Mesendoderm (in vitro differentiated cells): Measurements from ENCODE around the gene ESPL1.

Experiments used
- DNase-seq: peaks from one replicate; pipeline ENCODE4 v3.0.0; 2013
- H2AK5ac ChIP-seq: 2 replicates; pipeline ENCODE4 v1.6.1; 2013; ENCODE audit warnings: low read length, inconsistent platforms
- H2BK120ac ChIP-seq: 2 replicates; pipeline ENCODE4 v1.6.1; 2013; ENCODE audit warnings: low read depth, mild to moderate bottlenecking, low read length, moderate library complexity, mixed read lengths
- H2BK15ac ChIP-seq: replicated peaks from 2 replicates; pipeline ENCODE4 v1.6.1; 2013; ENCODE audit warnings: low read depth, mild to moderate bottlenecking, moderate library complexity
- H2BK5ac ChIP-seq: 2 replicates; pipeline ENCODE4 v1.6.1; 2013; ENCODE audit warnings: low read length, inconsistent platforms
- H3K18ac ChIP-seq: 2 replicates; pipeline ENCODE4 v1.6.1; 2013; ENCODE audit warnings: mild to moderate bottlenecking, low read length, mixed read lengths
- H3K23ac ChIP-seq: one replicate; pipeline ENCODE4 v1.6.1; 2013; ENCODE audit warnings: low read length
- H3K27ac ChIP-seq: 2 replicates; pipeline ENCODE4 v1.5.1; 2013; ENCODE audit warnings: low read depth, mild to moderate bottlenecking, inconsistent platforms, low read length, moderate library complexity
- H3K27me3 ChIP-seq: 2 replicates; pipeline ENCODE4 v1.6.1; 2013; ENCODE audit warnings: low read length, control low read depth, mild to moderate bottlenecking, inconsistent platforms; ENCODE audit not compliant: insufficient read depth, poor library complexity
- H3K36me3 ChIP-seq: 2 replicates; pipeline ENCODE4 v1.6.1; 2013; ENCODE audit warnings: low read length, inconsistent platforms; ENCODE audit not compliant: control insufficient read depth, insufficient read depth
- H3K4ac ChIP-seq: one replicate; pipeline ENCODE4 v1.6.1; 2013; ENCODE audit warnings: low read depth, mild to moderate bottlenecking, low read length, moderate library complexity
- H3K4me1 ChIP-seq: 2 replicates; pipeline ENCODE4 v1.6.1; 2013; ENCODE audit warnings: low read depth, low read length, inconsistent platforms; ENCODE audit not compliant: control insufficient read depth
- H3K4me2 ChIP-seq: 2 replicates; pipeline ENCODE4 v1.6.1; 2013; ENCODE audit warnings: low read length
- H3K4me3 ChIP-seq: 2 replicates; pipeline ENCODE4 v1.5.1; 2013; ENCODE audit warnings: mild to moderate bottlenecking, low read length
- H3K56ac ChIP-seq: one replicate; pipeline ENCODE4 v1.6.1; 2013; ENCODE audit warnings: low read length
- H3K79me1 ChIP-seq: 2 replicates; pipeline ENCODE4 v1.6.1; 2013; ENCODE audit warnings: low read length, inconsistent platforms
- H3K79me2 ChIP-seq: 2 replicates; pipeline ENCODE4 v1.6.1; 2013; ENCODE audit warnings: mild to moderate bottlenecking, low read length; ENCODE audit not compliant: control insufficient read depth, insufficient read depth
- H3K9ac ChIP-seq: 2 replicates; pipeline ENCODE4 v1.6.1; 2013; ENCODE audit warnings: low read length, inconsistent platforms
- H4K5ac ChIP-seq: one replicate; pipeline ENCODE4 v1.6.1; 2013; ENCODE audit warnings: low read length
- H4K8ac ChIP-seq: one replicate; pipeline ENCODE4 v1.6.1; 2013; ENCODE audit warnings: low read depth, mild to moderate bottlenecking, control low read depth, low read length, moderate library complexity
- whole genome bisulfite sequencing: extraction: QIAGEN DNeasy Blood & Tissue Kit; methylation state at CpG from one replicate; pipeline ENCODE4 v1.1.7; 2013; ENCODE audit warnings: low lambda C conversion rate, missing lambda C conversion rate; ENCODE audit not compliant: insufficient coverage; ENCODE audit errors: extremely low coverage; 5-methylcytosine and 5-hydroxymethylcytosine counted together

Gene ESPL1

GRCh38 chr12:53221203-53222080 lies 46.7 kb upstream of the ESPL1 start:
- H3K27me3 ChIP-seq: no peaks in the 10 kb centered on the region
- H2BK15ac ChIP-seq: no peak overlapping the region
- H3K79me1 ChIP-seq: peaks cover 11% of the 10 kb centered on the region
- peak overlapping the region; percentile 65 for H2BK120ac ChIP-seq
- peak overlapping the region; percentile 67 for H2AK5ac ChIP-seq
- H3K9ac ChIP-seq: peak overlapping the region; percentile 97
- H4K8ac ChIP-seq: no peak overlapping the region
- H3K27ac ChIP-seq: peak overlapping the region; percentile 97
- H3K4me2 ChIP-seq: peak overlapping the region; percentile 98
- DNase-seq: peak; percentile 82
- peak overlapping the region; percentile 99 for H3K56ac ChIP-seq
- H4K5ac ChIP-seq: peak overlapping the region; percentile 52
- peak overlapping the region; percentile 94 for H2BK5ac ChIP-seq
- H3K79me2 ChIP-seq: peaks cover 21% of the 10 kb centered on the region
- peak overlapping the region; percentile 91 for H3K18ac ChIP-seq
- WGBS: no CpG with 5 or more reads among the region's 72 CpGs
- peak overlapping the region; percentile 84 for H3K4ac ChIP-seq
- H3K23ac ChIP-seq: peak overlapping the region; percentile 18
- H3K4me3 ChIP-seq: peak overlapping the region; percentile 61
- no peaks in the 10 kb centered on the region for H3K36me3 ChIP-seq
- H3K4me1 ChIP-seq: peaks cover 39% of the 10 kb centered on the region

GRCh38 chr12:53222170-53222721 lies 45.9 kb upstream of the ESPL1 start:
- no peak for DNase-seq
- H3K18ac ChIP-seq: peak overlapping the region; percentile 91
- peaks cover 32% of the 10 kb centered on the region for H3K4me1 ChIP-seq
- H2AK5ac ChIP-seq: no peak overlapping the region
- no peaks in the 10 kb centered on the region for H3K36me3 ChIP-seq
- H3K56ac ChIP-seq: peak overlapping the region; percentile 99
- no peaks in the 10 kb centered on the region for H3K27me3 ChIP-seq
- H3K9ac ChIP-seq: peak overlapping the region; percentile 97
- peak overlapping the region; percentile 97 for H3K27ac ChIP-seq
- peak overlapping the region; percentile 15 for H2BK15ac ChIP-seq
- peaks cover 20% of the 10 kb centered on the region for H3K79me2 ChIP-seq
- H3K23ac ChIP-seq: no peak overlapping the region
- H3K4ac ChIP-seq: peak overlapping the region; percentile 82
- no peak overlapping the region for H3K4me2 ChIP-seq
- no peak overlapping the region for H2BK120ac ChIP-seq
- no CpG with 5 or more reads among the region's 5 CpGs for WGBS
- peaks cover 11% of the 10 kb centered on the region for H3K79me1 ChIP-seq
- no peak overlapping the region for H4K8ac ChIP-seq
- no peak overlapping the region for H2BK5ac ChIP-seq
- no peak overlapping the region for H3K4me3 ChIP-seq
- H4K5ac ChIP-seq: no peak overlapping the region

DNA sequence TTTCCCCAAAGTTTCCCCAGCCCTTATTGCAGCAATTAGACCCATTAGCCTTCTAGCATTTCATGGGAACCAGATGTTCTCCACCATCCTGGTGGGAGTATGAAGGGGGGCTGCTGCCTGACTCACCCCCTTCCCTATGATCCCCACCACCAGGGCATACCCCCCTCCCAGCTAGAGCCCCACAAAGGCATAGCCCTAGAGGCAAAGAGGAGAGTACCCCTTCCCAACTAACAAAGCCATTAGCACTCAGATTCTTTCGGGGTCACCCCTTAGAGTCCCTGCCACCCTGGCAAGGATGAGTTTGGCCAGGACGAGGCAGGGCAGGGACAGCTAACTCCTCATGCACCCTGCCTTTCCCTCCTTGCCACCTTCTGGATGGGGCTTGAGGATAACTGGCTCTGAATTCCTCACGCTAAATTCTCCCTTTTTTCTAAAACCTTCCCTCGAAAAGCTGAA lies 45.3 kb upstream of the ESPL1 start:
- Histone ChIP-seq H3K18ac (peak overlapping the region; percentile 83), H2BK120ac (no peak overlapping the region), H3K4me2 (peak overlapping the region; percentile 22), H4K8ac (no peak overlapping the region), H3K79me2 (peaks cover 16% of the 10 kb centered on the region), H3K56ac (peak overlapping the region; percentile 99), H2BK15ac (peak overlapping the region; percentile 15), H3K4me1 (peaks cover 27% of the 10 kb centered on the region), H3K9ac (peak overlapping the region; percentile 63), H3K4me3 (no peak overlapping the region), H3K27me3 (no peaks in the 10 kb centered on the region), H4K5ac (no peak overlapping the region), H2BK5ac (peak overlapping the region; percentile 92), H3K23ac (peak overlapping the region; percentile 90), H2AK5ac (peak overlapping the region; percentile 99), H3K36me3 (no peaks in the 10 kb centered on the region), H3K27ac (peak overlapping the region; percentile 32), H3K4ac (peak overlapping the region; percentile 82), H3K79me1 (peaks cover 9% of the 10 kb centered on the region)
- DNase-seq: no peak
- no CpG with 5 or more reads among the region's 4 CpGs for WGBS

- DNase-seq: peak; percentile 75
- Histone ChIP-seq H3K27ac (peak overlapping the region; percentile 87), H3K4me2 (peak overlapping the region; percentile 19)
Measured at GRCh38 chr12:53223389-53224060, 44.6 kb upstream of the ESPL1 start.

GRCh38 chr12:53224061-53224896 lies 43.8 kb upstream of the ESPL1 start:
- H3K4me2 ChIP-seq: peak overlapping the region; percentile 19
- H3K4me3 ChIP-seq: no peak overlapping the region
- H3K27me3 ChIP-seq: no peaks in the 10 kb centered on the region
- no peaks in the 10 kb centered on the region for H3K36me3 ChIP-seq
- peak overlapping the region; percentile 80 for H3K56ac ChIP-seq
- no peak overlapping the region for H4K8ac ChIP-seq
- peak overlapping the region; percentile 59 for H4K5ac ChIP-seq
- H2BK120ac ChIP-seq: no peak overlapping the region
- WGBS: no CpG with 5 or more reads among the region's 11 CpGs
- H3K9ac ChIP-seq: peak overlapping the region; percentile 62
- peak overlapping the region; percentile 96 for H3K4ac ChIP-seq
- H3K18ac ChIP-seq: peak overlapping the region; percentile 34
- H3K4me1 ChIP-seq: peaks cover 22% of the 10 kb centered on the region
- peaks cover 5% of the 10 kb centered on the region for H3K79me1 ChIP-seq
- H3K23ac ChIP-seq: peak overlapping the region; percentile 85
- peak; percentile 94 for DNase-seq
- H2BK15ac ChIP-seq: no peak overlapping the region
- H2BK5ac ChIP-seq: peak overlapping the region; percentile 58
- H3K79me2 ChIP-seq: peaks cover 5% of the 10 kb centered on the region
- H2AK5ac ChIP-seq: peak overlapping the region; percentile 85
- peak overlapping the region; percentile 87 for H3K27ac ChIP-seq

More at GRCh38 chr12:53223389-53224060, 44.6 kb upstream of the ESPL1 start:
- Histone ChIP-seq H3K36me3 (no peaks in the 10 kb centered on the region), H3K79me2 (peaks cover 9% of the 10 kb centered on the region), H4K5ac (peak overlapping the region; percentile 17), H3K79me1 (peaks cover 6% of the 10 kb centered on the region), H3K56ac (peak overlapping the region; percentile 99), H3K23ac (peak overlapping the region; percentile 85), H3K27me3 (no peaks in the 10 kb centered on the region), H2BK5ac (peak overlapping the region; percentile 92), H3K4me1 (peaks cover 22% of the 10 kb centered on the region), H3K9ac (peak overlapping the region; percentile 63), H3K4me3 (no peak overlapping the region), H3K4ac (peak overlapping the region; percentile 96), H3K18ac (peak overlapping the region; percentile 34), H4K8ac (no peak overlapping the region), H2AK5ac (peak overlapping the region; percentile 85), H2BK15ac (no peak overlapping the region), H2BK120ac (peak overlapping the region; percentile 66)
- WGBS: no CpG with 5 or more reads among the region's 16 CpGs
